ENCODE measurements around the gene CTIF. TPM values are rescaled to one million over a fixed set of nuclear protein-coding genes. Genes with fewer than 3 reads are reported as not detected.

Gene CTIF
- total and polyA plus RNA-seq, 12 donors, result 20.5 to 159 (median 57.0) TPM

DNA sequence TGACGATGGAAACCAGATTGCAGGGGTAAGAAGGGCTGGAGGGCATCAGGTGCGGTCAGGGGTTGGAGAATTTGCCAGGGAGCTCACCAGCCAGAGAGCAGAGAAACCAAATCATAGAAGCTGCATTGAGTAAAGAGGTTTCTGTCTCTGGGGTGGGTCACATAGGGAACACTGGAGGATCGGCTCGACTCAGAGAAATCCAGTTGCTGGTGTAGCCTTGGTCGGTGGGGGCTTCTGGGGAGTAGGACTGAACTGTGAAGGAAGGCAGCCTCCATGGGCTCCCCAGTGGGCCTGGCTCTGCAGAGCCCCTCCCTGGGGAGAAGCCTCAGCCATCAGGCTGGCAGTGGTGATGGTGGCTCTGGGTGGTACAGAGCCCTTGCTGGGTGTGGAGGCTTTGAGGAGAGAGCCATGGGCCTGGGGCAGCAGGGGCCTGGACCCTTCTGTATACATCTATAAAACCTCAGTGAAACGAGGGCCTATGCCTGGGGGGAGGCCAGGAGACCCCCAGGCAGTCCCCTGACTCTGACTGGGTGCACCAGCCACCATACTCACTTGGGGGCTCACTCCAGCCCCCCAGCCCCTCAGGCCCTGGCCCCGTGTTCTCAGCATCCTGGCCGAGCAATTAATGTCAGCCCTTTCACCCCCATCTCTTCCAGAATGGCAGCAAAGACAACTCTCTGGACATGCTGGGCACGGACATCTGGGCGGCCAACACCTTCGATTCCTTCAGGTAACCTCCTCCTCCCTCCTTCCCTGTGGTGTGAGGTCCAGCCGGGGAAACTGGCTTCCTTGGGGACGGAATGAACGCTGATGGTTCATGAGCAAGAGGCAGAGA is 124.5 kb downstream of the CTIF start:
- Histone ChIP-seq H3K27ac (no peak overlapping the region), H3K36me3 (replicated peaks in 1 of 2) (no peaks in the 10 kb centered on the region), H3K4me1 (replicated peaks in 1 of 2) (peaks cover 6 to 27% of the 10 kb centered on the region in 2 donors), H3K4me3 (no peak overlapping the region), H3K27me3 (no peaks in the 10 kb centered on the region), H3K9me3 (replicated peaks in 1 of 3) (no peaks in the 10 kb centered on the region)
- intact Hi-C loops (cut with DNase I), result loop anchor here (2.0 to 10.0 kb wide), 3 partner anchors 119 to 187 kb away; no protein-coding TSS in a partner anchor
- WGBS, 4 donors, result 92 to 93% (median 93%) methylated on average over 13 to 14 of the region's 14 CpGs
- peak in 1 of 7 donors; percentile 39 for DNase-seq
- TF ChIP-seq, protein P1, sequence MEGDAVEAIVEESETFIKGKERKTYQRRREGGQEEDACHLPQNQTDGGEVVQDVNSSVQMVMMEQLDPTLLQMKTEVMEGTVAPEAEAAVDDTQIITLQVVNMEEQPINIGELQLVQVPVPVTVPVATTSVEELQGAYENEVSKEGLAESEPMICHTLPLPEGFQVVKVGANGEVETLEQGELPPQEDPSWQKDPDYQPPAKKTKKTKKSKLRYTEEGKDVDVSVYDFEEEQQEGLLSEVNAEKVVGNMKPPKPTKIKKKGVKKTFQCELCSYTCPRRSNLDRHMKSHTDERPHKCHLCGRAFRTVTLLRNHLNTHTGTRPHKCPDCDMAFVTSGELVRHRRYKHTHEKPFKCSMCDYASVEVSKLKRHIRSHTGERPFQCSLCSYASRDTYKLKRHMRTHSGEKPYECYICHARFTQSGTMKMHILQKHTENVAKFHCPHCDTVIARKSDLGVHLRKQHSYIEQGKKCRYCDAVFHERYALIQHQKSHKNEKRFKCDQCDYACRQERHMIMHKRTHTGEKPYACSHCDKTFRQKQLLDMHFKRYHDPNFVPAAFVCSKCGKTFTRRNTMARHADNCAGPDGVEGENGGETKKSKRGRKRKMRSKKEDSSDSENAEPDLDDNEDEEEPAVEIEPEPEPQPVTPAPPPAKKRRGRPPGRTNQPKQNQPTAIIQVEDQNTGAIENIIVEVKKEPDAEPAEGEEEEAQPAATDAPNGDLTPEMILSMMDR (IDR thresholded peaks at IDR 0.05), result no peak
- TF ChIP-seq POLR2A (IDR thresholded peaks at IDR 0.05), result no peak

DNA sequence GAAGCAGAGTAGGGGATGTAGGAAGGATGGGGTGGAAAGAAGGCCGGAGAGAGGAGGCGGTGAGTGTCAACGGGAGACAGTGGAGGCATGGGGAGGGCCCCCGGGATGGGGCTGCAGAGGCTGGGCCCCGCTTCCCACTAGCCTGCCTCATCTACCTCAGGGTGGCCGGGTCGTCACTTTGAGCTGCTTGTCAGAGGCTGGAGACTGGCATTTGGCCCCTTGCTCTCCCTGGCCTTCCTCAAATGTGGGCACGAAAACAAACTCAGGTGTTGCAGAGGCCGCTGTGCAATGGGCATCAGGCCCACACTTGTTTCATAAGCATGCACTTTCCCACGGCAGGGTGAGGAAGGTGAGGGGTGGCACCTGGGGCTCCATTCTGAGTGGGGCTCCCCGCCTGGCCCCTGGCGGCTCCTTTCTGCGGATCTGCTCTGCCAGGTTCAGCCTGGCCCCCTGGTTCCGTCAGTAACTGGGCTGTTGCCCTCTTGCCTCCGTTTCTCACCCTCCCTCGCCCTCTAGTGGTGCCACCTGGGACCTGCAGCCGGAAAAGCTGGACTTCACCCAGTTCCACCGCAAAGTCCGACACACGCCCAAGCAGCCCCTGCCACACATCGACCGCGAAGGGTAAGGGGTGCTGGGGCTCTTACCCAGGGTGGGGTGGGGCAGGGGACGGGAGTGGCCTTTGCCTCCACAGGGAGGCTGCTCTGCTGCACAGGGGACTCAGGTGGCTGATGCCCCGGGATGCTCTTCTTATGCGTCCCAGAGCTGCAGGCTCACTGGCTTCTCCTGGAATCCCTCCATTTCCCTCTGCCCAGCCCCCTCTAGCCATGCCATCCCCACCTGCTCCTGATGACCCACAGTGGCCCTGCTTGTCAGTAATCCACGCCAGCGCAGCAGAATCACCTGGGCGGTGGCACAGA is 125.4 kb downstream of the CTIF start:
- TF ChIP-seq, protein P1 (IDR thresholded peaks at IDR 0.05), result peak; percentile 84 to 92 (median 87)
- TF ChIP-seq POLR2A (IDR thresholded peaks at IDR 0.05), result no peak
- no peak overlapping the region for H3K4me3 ChIP-seq
- peak overlapping the region in 1 of 5 donors; percentile 22 for H3K27ac ChIP-seq
- DNase-seq, result peak; percentile 65 to 87 (median 75)
- intact Hi-C loops (cut with DNase I), result loop anchor here (2.0 to 10.0 kb wide), 3 partner anchors 119 to 187 kb away; no protein-coding TSS in a partner anchor
- H3K4me1 ChIP-seq (replicated peaks in 1 of 2), result peaks cover 6 to 27% of the 10 kb centered on the region in 2 donors
- H3K9me3 ChIP-seq (replicated peaks in 1 of 3), result no peaks in the 10 kb centered on the region
- H3K36me3 ChIP-seq (replicated peaks in 1 of 2), result no peaks in the 10 kb centered on the region
- WGBS, 4 donors, result 53 to 77% (median 63%) methylated on average over 14 to 29 of the region's 29 CpGs
- no peaks in the 10 kb centered on the region for H3K27me3 ChIP-seq

DNA sequence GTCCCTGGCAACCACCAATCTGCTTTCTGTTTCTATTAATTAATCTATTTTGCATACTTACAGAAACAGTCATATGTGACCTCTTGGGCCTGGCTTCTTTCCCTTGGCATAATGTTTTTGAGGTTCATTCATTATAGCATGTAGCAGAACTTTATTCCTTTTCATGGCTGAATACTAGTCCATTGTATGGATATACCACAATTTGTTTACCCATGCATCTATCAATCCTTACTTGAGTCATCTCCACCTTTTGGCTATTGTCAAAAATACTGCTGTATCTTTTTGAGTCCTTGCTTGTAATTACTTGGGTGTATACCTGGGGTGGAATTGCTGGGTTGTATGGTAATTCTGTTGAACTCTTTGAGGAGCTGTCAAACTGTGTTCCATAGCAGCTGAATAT is 126.8 kb downstream of the CTIF start:
- TF ChIP-seq, protein P1 (IDR thresholded peaks at IDR 0.05), result no peak
- no peak for TF ChIP-seq POLR2A (IDR thresholded peaks at IDR 0.05)

DNA sequence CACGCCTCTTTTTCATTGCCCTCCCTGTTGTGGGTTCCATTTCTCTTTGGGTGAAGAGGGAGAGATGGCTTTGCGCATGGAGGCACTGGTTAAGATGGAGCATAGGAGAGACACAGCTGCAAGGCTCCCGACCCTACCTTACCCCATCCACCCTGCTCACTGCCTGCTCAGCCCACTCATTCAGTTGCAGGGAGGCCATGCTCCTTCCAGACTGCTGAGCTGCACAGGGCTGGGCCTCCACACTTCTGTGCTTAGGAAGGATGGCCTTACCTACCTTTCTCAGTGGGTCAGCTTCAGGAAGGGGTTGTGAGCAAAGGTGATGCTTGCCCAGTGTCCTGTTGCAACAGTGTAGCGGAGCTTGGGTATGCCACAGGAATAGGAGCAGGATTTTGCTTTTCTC is 127.8 kb downstream of the CTIF start:
- TF ChIP-seq, protein P1 (IDR thresholded peaks at IDR 0.05), result no peak
- no peak for TF ChIP-seq POLR2A (IDR thresholded peaks at IDR 0.05)
- Histone ChIP-seq H3K36me3 (replicated peaks in 1 of 2) (peaks cover 0 to 10% of the 10 kb centered on the region in 2 donors), H3K4me1 (replicated peaks in 1 of 2) (peaks cover 0 to 10% of the 10 kb centered on the region in 2 donors), H3K4me3 (no peak overlapping the region), H3K27ac (no peak overlapping the region), H3K9me3 (replicated peaks in 1 of 3) (no peaks in the 10 kb centered on the region), H3K27me3 (no peaks in the 10 kb centered on the region)
- no peak for DNase-seq
- 95 to 99% (median 98%) methylated on average over 4 of the region's 4 CpGs for WGBS, 4 donors
- intact Hi-C loops (cut with DNase I), result loop anchor here (5.0 to 10.0 kb wide), 2 partner anchors 122 to 179 kb away; no protein-coding TSS in a partner anchor

More for the DNA sequence above, 126.8 kb downstream of the CTIF start:
- intact Hi-C loops (cut with DNase I), result loop anchor here (5.0 to 10.0 kb wide), 2 partner anchors 121 to 178 kb away; no protein-coding TSS in a partner anchor
- no peak overlapping the region for H3K27ac ChIP-seq
- H3K9me3 ChIP-seq (replicated peaks in 1 of 3), result no peaks in the 10 kb centered on the region
- H3K4me1 ChIP-seq (replicated peaks in 1 of 2), result peaks cover 6 to 20% of the 10 kb centered on the region in 2 donors
- peaks cover 0 to 2% of the 10 kb centered on the region in 2 donors for H3K36me3 ChIP-seq (replicated peaks in 1 of 2)
- no peaks in the 10 kb centered on the region for H3K27me3 ChIP-seq
- H3K4me3 ChIP-seq, result no peak overlapping the region
- no peak for DNase-seq
